Measurements from ENCODE around the gene ZW10.
"Not testable (repeated sequence)": the region's sequence is repeated elsewhere in the genome, so short reads cannot be mapped to it uniquely, and the experiment has no call there.

ZW10 gene, protein sequence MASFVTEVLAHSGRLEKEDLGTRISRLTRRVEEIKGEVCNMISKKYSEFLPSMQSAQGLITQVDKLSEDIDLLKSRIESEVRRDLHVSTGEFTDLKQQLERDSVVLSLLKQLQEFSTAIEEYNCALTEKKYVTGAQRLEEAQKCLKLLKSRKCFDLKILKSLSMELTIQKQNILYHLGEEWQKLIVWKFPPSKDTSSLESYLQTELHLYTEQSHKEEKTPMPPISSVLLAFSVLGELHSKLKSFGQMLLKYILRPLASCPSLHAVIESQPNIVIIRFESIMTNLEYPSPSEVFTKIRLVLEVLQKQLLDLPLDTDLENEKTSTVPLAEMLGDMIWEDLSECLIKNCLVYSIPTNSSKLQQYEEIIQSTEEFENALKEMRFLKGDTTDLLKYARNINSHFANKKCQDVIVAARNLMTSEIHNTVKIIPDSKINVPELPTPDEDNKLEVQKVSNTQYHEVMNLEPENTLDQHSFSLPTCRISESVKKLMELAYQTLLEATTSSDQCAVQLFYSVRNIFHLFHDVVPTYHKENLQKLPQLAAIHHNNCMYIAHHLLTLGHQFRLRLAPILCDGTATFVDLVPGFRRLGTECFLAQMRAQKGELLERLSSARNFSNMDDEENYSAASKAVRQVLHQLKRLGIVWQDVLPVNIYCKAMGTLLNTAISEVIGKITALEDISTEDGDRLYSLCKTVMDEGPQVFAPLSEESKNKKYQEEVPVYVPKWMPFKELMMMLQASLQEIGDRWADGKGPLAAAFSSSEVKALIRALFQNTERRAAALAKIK

DNA sequence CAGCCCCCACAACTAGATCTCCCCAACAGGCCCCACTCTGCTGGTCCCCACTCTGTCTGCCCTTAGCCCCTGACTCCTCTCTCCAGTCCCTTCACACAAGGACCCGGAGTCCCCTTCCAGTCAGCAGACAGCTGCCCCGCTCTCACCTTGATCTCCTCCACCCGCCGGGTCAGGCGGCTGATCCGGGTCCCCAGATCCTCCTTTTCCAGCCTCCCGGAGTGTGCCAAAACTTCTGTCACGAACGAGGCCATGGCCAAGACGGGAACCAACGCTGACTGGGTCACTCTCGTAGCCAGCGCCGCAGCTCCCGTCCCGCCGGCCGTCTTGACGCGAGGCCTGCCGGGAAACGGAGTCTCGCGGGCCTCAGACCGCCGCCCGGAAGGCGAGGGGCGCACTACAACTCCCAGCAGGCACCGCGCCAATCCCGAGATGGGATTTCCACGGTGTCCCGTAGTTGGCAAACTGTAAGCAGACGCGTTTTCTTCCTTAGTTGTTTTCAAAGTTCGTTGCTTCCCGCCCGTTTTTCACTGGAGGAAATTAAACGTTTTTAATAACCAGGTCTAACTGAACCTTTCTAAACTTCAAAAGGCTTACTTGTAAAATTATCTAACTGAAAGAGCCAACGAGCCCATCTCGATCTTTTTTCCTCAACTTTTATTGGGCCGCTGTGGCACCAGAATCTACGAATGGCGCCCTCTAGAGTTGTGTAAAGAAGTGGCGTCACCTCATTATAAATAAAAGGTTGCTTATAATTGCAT is at the start of gene ZW10:
Gene ZW10, minus strand, starts transcription at position 277 of the 758 bp plus-strand sequence. Its CDS starts 26 bp downstream, at position 251.
- peak; percentile 93 for DNase-seq

DNA sequence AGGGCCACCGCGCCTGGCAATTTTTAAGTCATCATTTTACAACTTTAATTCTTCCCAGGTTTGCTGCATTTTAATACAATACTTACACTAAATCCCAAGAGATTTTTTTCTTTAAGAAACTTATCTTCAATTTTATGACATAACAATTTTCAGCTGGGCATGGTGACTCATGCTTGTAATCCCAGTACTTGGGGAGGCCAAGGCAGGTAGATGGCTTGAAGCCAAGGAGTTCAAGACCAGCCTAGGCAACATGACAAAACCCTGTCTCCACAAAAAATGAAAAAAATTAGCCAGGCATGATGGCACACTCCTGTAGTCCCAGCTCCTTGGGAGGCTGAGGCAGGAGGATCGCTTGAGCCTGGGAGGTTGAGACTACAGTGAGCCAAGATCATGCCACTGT is 44.9 kb upstream of the ZW10 start:
- DNase-seq: peak; percentile 24

DNA sequence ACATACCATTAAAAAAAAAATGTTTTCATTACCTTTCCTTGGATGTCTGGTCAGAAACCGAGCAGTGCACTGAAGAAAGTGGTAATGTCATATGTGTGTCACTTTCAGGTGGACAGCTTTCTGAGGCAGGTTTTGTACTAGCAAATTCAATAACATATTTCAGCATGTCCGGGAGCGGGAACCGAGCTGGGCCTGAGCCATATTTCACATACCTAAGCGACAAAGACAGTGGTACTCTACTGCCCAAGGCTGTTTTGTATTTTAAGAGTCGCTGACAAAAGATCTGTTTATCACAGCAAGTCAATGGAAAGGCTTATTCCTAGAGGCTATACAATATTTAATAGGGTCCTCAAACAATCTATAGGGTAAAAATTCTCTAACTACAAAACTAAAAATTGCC is 44.1 kb upstream of the ZW10 start:
- DNase-seq: no peak

GRCh38 chr11:113817162-113817561 is 43.7 kb upstream of the ZW10 start:
- no peak for DNase-seq

GRCh38 chr11:113814181-113814580 is 40.7 kb upstream of the ZW10 start:
- DNase-seq: no peak

DNA sequence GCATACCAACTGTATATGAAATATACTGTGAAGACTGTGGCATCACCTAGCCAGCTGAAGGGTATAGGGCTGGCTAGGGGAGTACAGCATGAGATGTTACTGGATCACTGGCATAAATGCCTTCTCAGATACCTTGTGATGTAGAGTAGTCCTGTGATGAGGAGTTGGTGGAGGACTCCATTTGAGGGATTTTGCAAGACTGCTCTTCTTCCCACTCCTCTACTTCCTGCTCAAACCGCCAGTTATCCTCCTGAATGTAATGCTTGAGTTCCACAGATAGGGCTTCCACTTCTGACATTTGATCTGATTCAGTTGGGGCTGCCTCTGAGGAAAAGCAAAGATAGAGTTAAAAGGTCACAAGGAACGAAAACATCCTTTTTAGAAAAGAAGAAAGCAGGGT is 35.4 kb upstream of the ZW10 start:
- no peak for DNase-seq

GRCh38 chr11:113806406-113806805 is 32.9 kb upstream of the ZW10 start:
- DNase-seq: no peak

- no peak for DNase-seq
These were observed 32.1 kb upstream of the ZW10 start for GRCh38 chr11:113805640-113806039.

- DNase-seq: no peak
These were observed 29.1 kb upstream of the ZW10 start for GRCh38 chr11:113802621-113803020.

DNA sequence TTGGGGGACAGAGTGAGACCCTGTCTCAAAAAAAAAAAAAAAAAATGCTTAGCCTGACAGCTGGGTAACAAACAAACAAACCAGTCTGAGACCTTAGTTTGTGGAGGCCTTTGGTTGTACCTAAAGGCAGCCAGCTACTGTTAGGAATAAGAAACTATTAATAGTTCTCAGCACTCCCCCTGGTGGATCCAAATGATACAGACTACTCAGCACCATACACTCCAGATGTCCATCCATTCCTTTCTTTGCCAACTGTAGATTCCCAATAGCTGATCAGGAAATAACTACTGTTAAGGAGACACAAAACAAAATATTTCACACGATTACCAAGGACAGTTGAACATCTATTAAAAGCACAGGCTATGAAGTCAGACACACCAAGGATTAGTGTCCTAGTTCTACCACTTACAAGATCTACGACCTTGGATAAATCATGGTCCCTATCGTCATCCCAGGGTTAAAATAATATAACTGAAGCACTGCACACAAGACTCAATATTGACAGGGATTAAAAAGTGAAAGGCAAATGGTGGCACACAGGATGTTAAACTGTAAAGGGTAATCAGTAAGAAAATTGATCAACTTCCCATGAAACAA is 23.3 kb upstream of the ZW10 start:
- no peak for DNase-seq

DNA sequence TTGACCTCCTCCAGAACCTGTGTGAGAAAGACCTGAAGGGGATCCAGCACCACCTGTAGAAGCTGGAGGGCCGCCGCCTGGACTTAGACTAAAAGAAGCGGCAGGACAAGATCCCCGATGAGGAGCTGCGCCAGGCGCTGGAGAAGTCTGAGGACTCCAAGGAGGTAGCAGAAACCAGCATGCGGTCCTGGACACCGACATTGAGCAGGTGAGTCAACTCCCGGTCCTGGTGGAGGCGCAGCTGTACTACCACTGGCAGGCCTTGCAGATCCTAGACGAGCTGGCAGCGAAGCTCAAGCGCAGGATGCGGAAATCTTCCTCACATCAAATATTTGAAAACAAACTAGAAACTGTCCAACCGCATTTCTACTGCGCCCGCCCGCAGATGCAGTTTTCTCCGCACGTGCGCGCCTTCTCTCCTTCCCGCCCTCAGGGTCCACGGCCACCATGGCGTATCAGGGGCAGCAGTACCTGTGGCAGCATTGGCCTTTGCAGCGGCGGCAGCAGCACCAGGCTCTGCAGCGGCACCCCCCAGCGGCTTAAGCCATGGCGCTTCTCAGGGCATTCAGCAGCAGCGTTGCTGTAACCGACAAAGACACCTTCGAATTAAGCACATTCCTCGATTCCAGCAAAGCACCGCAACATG is 16.3 kb upstream of the ZW10 start:
- no peak for DNase-seq

DNA sequence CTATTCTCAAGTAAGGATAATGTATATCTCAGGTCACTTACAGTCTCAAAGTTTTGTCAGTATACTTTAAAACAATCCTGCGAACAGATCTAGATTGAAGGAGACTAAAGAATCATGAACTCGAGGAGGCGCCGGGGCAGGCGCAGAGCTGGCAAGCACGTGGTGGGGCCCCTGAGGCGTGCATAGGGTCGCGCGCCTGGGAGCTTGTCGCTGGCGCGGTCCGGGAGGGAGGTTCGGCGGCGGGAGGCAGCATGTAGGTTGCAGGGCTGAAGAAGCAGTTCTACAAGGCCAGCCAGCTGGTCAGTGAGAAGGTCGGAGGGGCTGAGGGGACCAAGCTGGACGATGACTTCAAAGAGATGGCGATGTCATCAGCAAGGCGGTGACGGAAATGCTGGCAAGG is 15.5 kb upstream of the ZW10 start:
- not testable (repeated sequence) for DNase-seq

- DNase-seq: no peak
These were observed 8.6 kb upstream of the ZW10 start for GRCh38 chr11:113782134-113782533.

- no peak for DNase-seq
These were observed 8.2 kb upstream of the ZW10 start for GRCh38 chr11:113781682-113782081.

GRCh38 chr11:113779496-113779895 is 6.0 kb upstream of the ZW10 start, which contains the start of gene CLDN25:
TSS of gene CLDN25 (plus strand) at chr11:113779796. CDS start at chr11:113779796, 0 bp downstream.
- DNase-seq: no peak

- no peak for DNase-seq
These were observed 4.8 kb upstream of the ZW10 start for GRCh38 chr11:113778111-113778910.

DNA sequence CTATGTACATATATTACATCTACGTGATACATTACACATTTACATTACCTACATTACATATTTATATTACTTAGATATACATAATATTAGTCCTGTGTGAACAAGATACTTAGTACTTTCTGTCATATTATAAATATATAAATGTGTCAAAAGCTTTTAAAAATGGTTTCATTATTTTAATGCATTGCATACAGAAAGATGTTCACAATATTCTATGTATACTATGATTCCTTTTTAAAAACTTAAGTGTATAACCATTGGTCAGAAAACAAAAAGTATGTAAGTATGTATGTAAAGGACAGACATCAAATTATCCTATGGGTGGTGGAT is 647 bp upstream of the ZW10 start:
- no peak for DNase-seq

- no peak for DNase-seq
These were observed 438 bp downstream of the ZW10 start for GRCh38 chr11:113773092-113773415.

- DNase-seq: no peak
These were observed 1.5 kb downstream of the ZW10 start for GRCh38 chr11:113771964-113772363.

DNA sequence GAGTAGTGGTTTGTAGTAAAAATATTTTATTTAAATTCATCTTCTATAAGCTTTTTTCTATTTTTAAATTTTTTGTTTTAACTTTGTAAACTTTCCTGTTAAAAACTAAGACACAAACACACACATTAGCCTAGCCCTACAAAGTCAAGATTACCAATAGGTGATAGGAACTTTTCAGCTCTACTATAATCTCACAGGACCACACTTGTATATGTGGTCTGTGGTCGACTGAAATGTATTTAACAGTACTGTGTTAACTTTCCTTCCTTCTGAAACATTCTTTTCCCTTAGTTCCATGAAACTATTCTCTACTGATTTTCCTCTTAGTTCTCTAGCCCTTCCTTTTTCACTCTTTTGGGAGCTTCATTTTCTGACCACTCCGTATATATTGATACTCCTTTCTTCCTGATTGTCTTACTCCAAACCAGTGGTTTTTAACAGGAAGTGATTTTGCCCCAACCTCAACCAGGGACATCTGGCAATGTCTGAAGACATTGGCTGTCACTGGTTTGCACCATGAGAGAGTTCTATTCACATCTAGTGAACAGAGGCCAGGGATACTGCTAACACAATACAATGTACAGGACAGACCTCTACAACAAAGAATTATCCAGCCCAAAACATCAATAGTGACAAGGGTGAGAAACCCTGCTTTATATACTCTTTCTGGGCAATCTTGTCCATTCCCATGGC is 8.8 kb downstream of the ZW10 start:
- no peak for DNase-seq

GRCh38 chr11:113763040-113763439 is 10.5 kb downstream of the ZW10 start:
- DNase-seq: not testable (repeated sequence)

All from NCI-H226 (cell line).